GM12864 (cell line): Measurements from ENCODE around the gene TBC1D22A.
"Not testable (repeated sequence)": the region's sequence is repeated elsewhere in the genome, so short reads cannot be mapped to it uniquely, and the experiment has no call there.

Source experiments
- DNase-seq: peaks from one replicate; pipeline ENCODE4 v3.0.0-alpha.2; 2011; ENCODE audit warnings: low read depth
- H3K4me3 ChIP-seq: 2 replicates; pipeline ENCODE4 v1.5.1; 2011; ENCODE audit warnings: mild to moderate bottlenecking, low read depth, low read length, control low read depth
- CTCF ChIP-seq: IDR thresholded peaks from 2 replicates; pipeline ENCODE4 v1.5.1; 2011; ENCODE audit warnings: low read depth, mild to moderate bottlenecking, moderate library complexity, low read length, control low read depth, inconsistent platforms; ENCODE audit errors: missing control alignments

Gene TBC1D22A

GRCh38 chr22:46732041-46732379 lies 30.4 kb upstream of the TBC1D22A start:
- no peak for TF ChIP-seq CTCF
- no peak for DNase-seq
- no peak overlapping the region for H3K4me3 ChIP-seq

GRCh38 chr22:46732513-46732912 lies 29.9 kb upstream of the TBC1D22A start:
- no peak for DNase-seq
- H3K4me3 ChIP-seq, result no peak overlapping the region
- no peak for TF ChIP-seq CTCF

GRCh38 chr22:46734213-46734722 lies 28.2 kb upstream of the TBC1D22A start:
- H3K4me3 ChIP-seq, DNase-seq: not testable (repeated sequence)

- peak overlapping the region; percentile 71 for H3K4me3 ChIP-seq
- no peak for TF ChIP-seq CTCF
- peak; percentile 53 for DNase-seq
Observed at GRCh38 chr22:46734830-46735453, 27.5 kb upstream of the TBC1D22A start.

GRCh38 chr22:46735747-46736608 lies 26.5 kb upstream of the TBC1D22A start:
- H3K4me3 ChIP-seq, result peak overlapping the region; percentile 71
- DNase-seq, result no peak
- TF ChIP-seq CTCF, result no peak

GRCh38 chr22:46736705-46737104 lies 25.7 kb upstream of the TBC1D22A start:
- no peak for DNase-seq
- peak overlapping the region; percentile 71 for H3K4me3 ChIP-seq
- no peak for TF ChIP-seq CTCF

- DNase-seq, result no peak
- no peak for TF ChIP-seq CTCF
- H3K4me3 ChIP-seq, result peak overlapping the region; percentile 71
Observed at GRCh38 chr22:46737105-46737975, 25.1 kb upstream of the TBC1D22A start.
